Measurements from ENCODE around the gene COL4A1.

COL4A1 gene

DNA sequence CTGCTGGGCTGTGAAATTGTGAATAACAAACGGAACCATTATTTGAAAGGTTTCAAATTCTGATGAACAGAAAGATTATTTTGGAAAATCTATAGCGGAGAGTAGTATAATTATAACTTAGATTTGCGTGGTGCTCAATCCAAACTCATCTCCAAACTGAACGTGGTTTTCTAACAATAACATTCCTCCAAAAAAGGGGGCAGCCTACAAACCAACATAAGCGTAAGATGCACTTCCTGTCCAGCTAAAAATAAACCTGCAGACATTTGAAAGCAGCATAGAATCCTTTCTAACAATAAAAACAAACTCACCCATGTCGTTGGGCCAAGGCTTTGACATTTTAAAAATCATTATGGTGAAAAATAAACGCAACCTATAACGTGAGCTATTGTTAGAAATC is 178.4 kb downstream of the COL4A1 start:
- DNase-seq, result no peak

DNA sequence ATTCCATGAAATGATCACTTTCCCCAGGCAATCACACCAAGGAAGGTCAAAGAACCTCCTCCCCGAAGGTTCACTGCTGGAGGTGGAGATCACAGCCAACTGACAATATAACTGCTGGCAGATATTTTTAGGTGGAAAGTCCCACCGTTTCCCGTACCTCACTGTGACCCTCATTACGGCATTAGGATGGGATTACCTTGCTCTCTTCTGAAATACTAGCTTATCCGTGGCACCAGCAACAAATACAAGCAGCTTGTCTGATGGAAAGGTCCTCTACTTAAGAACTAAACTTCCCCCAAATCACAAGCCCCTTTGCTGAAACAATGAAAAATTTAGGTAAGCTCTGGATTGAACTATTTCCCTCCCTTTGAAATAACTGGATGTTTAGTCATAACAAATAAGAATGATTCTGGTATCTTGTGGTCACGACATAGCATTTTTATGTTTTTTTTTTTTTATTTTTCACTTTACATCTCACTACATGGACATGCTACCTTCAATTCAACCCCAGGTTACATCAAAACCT is 178.9 kb downstream of the COL4A1 start:
- DNase-seq, result peak in 1 of 2 experiments; percentile 3

DNA sequence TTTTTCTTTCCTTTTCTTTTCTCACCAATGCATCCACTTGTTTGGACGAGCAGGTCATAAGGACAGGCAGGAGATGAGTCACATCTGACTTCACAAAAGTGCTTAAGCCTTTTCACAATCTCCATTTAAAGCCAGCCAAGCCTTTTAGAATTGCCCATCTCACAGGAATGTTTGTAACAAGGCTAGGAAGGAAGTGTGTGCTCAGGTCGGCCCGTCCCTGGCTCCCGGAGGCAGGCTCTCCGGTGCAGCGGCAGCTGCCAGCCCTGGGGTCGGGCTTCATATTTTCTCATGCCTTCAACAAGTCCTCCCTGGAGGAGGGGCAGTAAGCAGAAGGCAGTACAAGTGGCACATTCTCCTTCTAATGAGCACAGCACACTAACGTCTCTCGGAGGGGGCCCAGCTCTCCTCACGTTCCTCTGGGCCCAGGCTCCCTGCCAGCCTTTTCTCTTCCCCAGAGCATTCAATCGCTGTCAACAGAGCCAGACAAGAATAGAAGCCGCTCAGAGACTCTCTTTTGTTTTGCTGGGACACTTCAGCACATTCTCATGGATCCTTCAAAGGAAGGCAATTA is 180.5 kb downstream of the COL4A1 start:
- DNase-seq, result peak in 1 of 2 experiments; percentile 16

- no peak for DNase-seq
Observed at GRCh38 chr13:110125613-110126272, 181.2 kb downstream of the COL4A1 start.

DNA sequence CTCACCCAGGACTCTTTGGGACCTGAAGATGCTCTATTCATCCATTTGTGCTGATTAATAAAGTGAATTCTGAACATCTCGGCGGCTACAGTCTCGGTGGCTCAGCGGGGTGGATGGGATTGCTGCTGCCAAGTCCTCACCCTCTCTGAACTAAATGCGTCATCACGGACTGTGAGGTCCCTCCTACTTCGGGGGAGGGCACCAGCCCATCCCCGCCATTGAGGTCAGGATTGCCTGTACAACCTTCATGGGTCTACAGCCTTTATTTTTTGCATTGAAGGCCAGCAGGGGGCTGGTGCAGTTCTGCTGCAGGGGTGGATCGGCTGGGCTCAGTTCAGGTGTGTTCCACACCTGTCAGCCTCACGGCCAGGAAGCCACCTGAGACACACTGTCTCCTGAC is 181.8 kb downstream of the COL4A1 start:
- DNase-seq, result no peak

DNA sequence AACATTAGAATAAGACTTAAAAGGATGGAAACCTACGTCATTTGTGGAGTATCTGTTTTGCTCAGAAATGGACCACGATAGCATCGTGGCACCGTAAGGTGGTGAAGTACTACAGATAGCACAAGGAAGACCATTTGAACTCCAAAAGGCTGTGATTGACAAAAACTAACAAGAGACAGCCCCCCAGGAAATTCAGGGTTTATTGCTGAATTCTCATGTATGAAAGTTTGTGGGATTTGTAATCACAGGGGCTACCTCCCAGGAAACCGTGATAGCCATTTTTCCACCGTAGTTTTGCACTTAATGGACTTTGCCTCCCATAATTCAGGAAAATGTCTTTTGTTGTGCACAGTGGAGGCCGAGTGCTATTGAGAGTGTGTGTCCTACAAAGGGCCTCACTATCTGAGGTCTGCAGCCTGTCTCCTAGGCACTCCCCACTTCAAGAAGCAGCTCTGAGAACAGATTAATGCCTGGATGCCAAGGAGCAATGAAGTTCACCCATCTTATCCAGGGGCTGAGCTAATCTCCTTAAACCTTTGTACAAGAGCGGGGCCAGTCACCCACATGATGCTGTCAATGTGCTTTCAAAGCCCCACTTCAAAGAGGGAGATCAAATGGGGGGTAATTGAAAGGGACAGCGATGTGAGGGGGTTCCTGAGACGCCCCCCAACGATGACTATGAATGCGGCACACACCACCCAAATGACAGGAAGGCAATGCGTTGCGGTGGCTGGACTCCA is 182.6 kb downstream of the COL4A1 start:
- DNase-seq, result no peak

DNA sequence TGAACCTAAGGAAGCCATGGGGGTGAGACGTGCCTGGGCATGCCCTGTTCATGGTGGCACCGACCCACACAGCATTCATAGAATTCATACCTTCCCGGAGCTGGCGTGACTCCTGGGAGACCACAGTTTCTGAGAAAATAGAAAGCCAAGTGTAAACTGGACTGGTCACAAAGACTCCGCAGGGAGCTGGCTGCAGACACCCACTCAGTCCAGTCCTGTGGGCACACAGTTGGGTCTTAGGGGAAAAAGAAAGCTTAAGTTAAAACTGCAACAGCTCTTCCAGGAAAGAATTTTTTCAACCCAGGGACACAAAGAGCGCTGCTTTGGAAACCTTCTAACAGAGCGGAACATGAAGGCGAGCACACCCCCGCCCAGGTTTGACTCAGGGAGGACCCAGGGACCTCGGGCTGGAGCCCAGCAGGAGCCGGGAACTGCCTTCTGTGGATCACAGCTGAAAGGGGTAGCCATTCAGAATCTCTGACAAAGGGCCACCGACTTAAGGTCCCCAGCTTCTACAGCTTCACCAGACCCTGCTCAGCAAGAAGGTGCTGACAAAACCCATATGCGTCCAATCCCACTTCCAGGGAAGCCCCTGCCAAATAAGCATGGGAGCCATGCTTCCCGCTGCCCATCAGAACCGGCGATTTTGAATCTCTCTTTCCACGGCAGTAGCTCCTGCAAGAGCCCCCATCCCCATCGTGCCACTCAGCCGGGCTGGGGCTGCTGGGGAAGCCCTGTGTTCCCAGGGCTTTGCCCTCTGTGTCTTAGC is 183.7 kb downstream of the COL4A1 start:
- DNase-seq, result no peak

DNA sequence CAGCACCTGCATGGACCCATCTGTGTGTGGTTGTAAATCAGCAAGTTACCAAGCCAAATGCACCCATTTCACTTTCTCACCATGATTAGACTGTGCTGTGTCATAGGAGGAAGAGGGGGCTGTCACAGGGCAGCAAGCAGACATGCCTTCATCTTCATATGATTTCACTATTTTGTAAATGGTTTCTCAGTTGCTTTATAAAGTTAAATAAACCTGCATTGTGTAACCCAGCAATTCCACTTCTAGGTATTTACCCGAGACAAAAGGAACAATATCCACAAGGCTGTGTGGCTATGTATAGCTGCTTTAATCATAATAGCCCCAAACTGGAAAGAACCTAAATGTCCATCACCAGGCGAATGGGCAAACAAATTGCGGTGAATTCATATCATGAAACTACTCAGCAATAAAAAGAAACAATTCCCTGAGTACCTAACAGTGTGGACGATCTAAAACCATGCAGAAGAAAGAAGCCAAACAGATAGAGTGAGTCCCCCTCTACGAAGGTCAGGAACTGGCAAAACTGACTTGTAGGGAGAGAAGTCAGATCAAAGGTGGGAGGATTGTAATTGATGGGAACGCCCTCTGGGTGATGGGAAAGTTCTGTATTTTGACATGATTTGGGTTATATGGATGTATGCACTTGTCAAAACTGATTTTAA is 185.4 kb downstream of the COL4A1 start:
- no peak for DNase-seq

DNA sequence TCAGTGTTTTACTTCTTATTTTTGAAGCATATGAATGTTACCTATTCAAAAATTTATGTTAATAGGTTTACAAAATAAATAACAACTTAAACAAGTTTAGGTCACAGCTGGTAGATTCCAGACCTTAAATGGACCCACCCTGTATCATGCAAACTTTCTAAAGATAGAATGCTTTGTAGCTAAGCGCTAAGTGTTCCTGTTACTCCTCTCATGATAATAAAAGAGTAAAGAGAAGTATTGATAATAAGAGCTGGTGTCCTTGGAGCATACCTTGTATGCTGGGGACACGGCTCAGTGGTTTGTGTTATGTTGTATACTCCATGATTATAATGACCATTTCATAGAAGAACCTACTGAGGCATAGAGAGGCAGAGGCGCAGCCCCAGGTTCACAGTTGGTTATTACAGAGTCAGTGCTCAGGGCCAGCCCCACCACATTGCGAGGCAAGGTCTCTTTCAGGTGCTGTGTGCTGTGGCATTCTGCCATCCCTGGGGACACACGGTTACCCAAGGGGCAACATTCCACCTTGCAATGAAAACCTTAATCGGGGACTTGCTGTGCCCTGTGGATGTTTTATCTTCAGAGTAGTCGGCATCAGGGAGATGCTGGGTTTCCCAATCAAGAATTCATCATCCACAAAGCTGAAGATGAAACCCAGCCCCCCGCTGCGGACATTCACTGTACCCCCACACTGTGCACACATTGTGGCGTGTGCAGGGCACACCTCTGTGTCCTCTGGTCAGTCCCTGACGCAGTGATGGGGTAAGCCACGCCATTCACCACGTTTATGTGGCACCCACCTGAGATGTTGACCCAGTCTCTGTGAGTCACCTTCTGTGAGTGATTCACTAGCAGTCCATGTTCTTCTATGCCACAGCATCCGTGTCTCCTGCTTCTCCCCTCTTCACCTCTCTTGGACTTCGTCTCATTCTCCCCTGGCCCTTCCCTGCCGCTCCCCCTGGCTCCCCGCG is 186.7 kb downstream of the COL4A1 start:
- DNase-seq, result no peak

DNA sequence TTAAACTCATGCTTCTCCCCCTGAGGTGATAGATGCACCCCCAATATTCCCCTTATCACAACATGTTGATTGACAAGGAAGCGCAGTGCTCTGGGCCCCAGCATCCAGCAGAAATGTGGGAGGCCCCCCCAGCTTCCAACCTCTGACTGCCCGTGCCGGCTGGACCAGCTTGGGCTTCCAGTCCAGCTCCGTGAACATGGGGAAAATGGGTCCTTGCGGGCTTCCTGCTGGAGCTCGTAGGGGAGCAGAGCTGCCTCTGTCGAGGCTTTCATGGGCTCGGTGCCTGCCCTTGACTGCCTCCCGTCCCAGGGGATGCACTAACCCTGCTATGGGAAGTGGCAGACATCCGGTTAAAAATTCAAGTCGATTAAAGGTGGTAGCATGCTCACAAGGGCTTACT is 188.9 kb downstream of the COL4A1 start:
- no peak for DNase-seq

DNA sequence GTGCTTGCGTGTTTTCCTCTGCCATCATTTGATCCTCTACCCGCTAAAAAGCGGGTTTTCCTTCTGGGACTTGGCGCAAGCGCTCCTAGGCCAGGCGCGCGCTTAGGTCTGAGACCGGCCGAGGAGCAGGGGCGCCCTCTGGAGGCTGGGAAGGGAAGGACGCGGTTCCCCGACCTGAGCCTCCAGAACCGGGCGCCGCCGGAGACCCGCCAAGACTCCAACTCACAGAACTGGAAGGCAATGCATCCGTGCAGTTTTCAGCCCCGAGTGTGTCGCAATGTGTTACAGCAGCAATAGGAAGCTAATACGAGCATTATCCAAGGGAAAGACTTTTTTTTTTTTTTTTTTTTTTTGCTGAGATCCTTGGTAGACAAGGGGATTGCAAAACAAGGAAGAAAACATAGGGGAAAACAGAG is 190.9 kb downstream of the COL4A1 start:
- peak in 1 of 2 experiments; percentile 4 for DNase-seq

DNA sequence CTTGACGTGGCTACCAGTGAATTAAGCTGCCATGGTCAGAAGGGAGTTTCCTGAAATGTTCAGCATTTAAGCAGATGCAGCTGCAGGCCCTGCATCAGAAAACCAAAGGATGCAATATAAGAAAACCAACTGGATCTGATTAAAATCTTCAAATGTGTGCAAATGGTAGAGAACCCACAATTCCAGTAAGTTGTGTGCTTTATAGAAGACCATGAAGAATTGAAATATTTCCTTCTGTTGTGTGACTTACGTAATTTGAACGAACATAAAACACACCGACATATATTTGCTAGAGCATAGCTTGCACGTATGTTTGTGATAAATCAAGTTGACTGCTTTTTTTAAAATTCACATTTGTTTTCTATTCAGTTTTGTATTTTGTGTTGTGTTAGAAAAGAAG is 191.4 kb downstream of the COL4A1 start:
- no peak for DNase-seq

DNA sequence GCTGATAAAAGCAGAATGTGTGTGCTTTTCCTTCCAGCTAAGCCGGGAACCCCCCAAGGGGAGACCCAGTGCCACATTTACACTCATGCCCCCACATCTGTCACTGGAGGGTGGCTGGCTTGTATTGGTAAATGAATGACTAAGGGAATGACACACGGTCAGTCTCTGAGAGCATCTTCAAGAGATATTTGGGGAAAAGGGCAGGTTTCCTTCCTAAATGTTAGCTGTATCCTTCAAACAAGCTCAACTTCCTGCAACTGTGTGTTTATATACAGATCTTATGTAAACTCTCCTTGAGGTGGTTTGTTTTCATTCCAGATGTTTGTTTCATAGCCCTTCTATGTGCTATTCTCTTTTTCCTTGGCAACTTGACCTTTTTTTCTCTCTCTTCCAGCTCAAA is 192.6 kb downstream of the COL4A1 start:
- DNase-seq, result no peak

- DNase-seq, result no peak
Observed at GRCh38 chr13:110113284-110113764, 193.6 kb downstream of the COL4A1 start.

- peak in 1 of 2 experiments; percentile 1 for DNase-seq
Observed at GRCh38 chr13:110112379-110112778, 194.6 kb downstream of the COL4A1 start.

DNA sequence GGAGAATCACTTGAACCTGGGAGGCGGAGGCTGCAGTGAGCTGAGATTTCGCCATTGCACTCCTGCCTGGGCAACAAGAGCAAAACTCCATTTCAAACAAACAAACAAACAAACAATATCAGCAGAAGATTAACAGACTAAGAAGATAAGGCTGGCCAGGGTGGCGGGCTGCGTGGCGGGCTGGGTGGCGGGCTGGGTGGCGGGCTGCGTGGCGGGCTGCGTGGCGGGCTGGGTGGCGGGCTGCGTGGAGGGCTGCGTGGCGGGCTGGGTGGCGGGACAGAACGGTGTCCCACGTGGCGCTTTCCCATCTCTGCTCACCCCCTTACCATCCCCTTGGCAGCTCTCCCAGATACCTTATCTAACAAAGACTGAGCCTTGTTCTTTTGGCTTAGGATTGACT is 196.2 kb downstream of the COL4A1 start:
- DNase-seq, result no peak

GRCh38 chr13:110109910-110110309 is 197.0 kb downstream of the COL4A1 start:
- DNase-seq, result no peak

DNA sequence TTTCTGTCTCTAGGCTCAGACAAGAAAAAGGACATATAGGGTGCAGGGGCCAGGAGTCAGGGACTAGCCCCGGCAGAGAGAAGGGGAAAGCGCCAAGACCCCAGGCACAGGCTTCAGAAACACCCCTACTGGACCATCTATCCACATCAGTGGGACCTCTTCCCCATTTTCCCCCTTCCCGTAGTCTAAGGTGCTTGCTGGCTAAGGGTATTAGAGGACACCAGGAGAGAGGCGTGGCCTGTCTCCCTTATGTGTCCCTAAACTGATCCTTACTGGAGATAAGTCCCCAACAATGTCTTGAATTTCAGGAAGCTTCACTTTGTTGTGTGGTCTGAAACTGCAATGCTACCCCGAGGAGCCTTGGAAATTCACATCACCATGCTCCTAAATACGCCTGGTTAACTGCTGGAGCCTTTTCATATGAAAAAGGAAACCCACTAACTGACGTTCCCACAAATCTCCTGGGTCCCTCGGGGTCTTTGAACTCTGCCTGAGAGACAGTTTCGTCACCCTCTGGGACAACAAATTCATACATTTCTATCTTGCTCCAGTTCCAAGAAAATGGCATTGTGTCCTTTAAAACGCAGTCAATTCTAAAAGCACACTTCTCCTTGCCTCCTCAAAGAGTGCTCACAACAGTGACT is 197.7 kb downstream of the COL4A1 start:
- no peak for DNase-seq

DNA sequence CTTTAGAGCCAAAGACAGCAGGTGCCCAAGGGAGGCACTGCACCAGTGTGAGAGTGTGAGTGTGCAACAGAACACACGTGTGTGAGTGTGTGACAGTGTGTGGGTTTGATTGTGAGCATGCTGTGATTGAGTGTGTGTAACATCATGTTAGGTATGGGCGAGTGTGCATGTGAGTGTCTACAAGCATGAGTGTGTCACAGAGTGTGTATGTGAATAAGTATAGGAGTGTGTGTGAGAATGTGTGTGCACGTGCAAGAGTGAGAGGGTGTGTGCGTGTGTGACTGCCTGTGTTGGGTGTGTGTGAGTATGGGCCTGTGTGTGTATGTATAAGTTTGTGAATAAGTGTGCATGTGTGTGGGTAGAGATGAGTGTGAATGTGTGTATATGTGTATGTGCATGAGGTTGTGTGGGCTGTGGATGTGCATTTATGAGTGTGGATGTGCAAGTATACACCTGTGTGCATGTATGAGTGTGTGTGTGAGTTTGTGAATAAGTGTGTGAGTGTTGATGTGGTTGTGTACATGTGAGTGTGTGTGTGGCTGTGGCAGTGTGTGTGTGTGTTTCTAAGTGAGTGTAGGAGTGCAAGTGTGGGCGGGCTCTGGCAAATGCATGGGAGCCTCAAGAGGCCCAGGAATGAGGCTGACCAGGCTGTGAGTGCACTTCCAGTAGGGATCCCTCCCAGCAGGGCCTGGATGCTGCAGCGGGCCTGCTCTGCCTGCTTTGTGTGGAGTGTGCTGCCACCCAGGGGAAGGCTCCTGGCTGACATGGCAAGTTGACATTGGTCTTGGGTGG is 198.4 kb downstream of the COL4A1 start:
- DNase-seq, result peak in 1 of 2 experiments; percentile 7

Measured in SW 1271 (cell line).